MM.1S (cell line): ENCODE measurements around the gene SOWAHB.

ENCODE experiments used
- DNase-seq: peaks from one replicate; pipeline ENCODE4 v3.0.0-alpha.2; 2015
- H2AFZ ChIP-seq: fragments of 300-600 bp; sonication (generic); 2 replicates; pipeline ENCODE4 v1.6.0; 2016; ENCODE audit warnings: antibody characterized with exemption, low read length
- H3F3A ChIP-seq: fragments of 300-600 bp; sonication (generic); 2 replicates; pipeline ENCODE4 v1.6.1; 2016; ENCODE audit warnings: mild to moderate bottlenecking, antibody characterized with exemption, low read length, moderate library complexity, mixed read lengths; ENCODE audit not compliant: insufficient read depth
- H3K27ac ChIP-seq: fragments of 300-600 bp; sonication (generic); 2 replicates; pipeline ENCODE4 v1.5.1; 2016; ENCODE audit warnings: mild to moderate bottlenecking, low read length
- H3K27me3 ChIP-seq: fragments of 300-600 bp; sonication (generic); replicated peaks from 2 replicates; pipeline ENCODE4 v1.6.0; 2016; ENCODE audit warnings: low read length; ENCODE audit not compliant: insufficient read depth
- H3K36me3 ChIP-seq: fragments of 300-600 bp; sonication (generic); replicated peaks from 2 replicates; pipeline ENCODE4 v1.6.1; 2016; ENCODE audit warnings: mild to moderate bottlenecking, low read length, mixed read lengths; ENCODE audit not compliant: insufficient read depth
- H3K4me1 ChIP-seq: fragments of 300-600 bp; sonication (generic); 2 replicates; pipeline ENCODE4 v1.6.1; 2016; ENCODE audit warnings: low read length, mixed read lengths
- H3K4me2 ChIP-seq: fragments of 300-600 bp; sonication (generic); 2 replicates; pipeline ENCODE4 v1.6.0; 2016; ENCODE audit warnings: low read depth, low read length
- H3K4me3 ChIP-seq: fragments of 300-600 bp; sonication (generic); 2 replicates; pipeline ENCODE4 v1.5.1; 2016; ENCODE audit warnings: low read length, mixed read lengths
- H3K79me2 ChIP-seq: fragments of 300-600 bp; sonication (generic); 2 replicates; pipeline ENCODE4 v1.6.1; 2016; ENCODE audit warnings: mixed run types, low read length, mixed read lengths
- H3K9ac ChIP-seq: fragments of 300-600 bp; sonication (generic); 2 replicates; pipeline ENCODE4 v1.6.1; 2016; ENCODE audit warnings: low read length, mixed read lengths
- H3K9me2 ChIP-seq: fragments of 300-600 bp; sonication (generic); replicated peaks from 2 replicates; pipeline ENCODE4 v1.6.1; 2016; ENCODE audit warnings: mild to moderate bottlenecking, low read length, mixed read lengths; ENCODE audit not compliant: insufficient read depth
- H3K9me3 ChIP-seq: fragments of 300-600 bp; sonication (generic); replicated peaks from 2 replicates; pipeline ENCODE4 v1.6.1; 2016; ENCODE audit warnings: mild to moderate bottlenecking, low read length, mixed read lengths; ENCODE audit not compliant: insufficient read depth
- H4K20me1 ChIP-seq: fragments of 300-600 bp; sonication (generic); 2 replicates; pipeline ENCODE4 v1.6.1; 2016; ENCODE audit warnings: mild to moderate bottlenecking, low read length, moderate library complexity, mixed read lengths; ENCODE audit not compliant: insufficient read depth
- CTCF ChIP-seq: fragments of 300-600 bp; sonication (generic); IDR thresholded peaks from 2 replicates; pipeline ENCODE4 v1.5.1; 2016; ENCODE audit warnings: antibody characterized with exemption, low read length, mixed read lengths
- EZH2 ChIP-seq: fragments of 300-600 bp; sonication (generic); optimal IDR thresholded peaks from 2 replicates; pipeline ENCODE3; 2017; ENCODE audit warnings: low read depth, mild to moderate bottlenecking, antibody characterized with exemption, low read length, mixed read lengths
- EZH2phosphoT487 ChIP-seq: fragments of 300-600 bp; sonication (generic); IDR thresholded peaks from 2 replicates; pipeline ENCODE4 v1.6.1; 2018; ENCODE audit warnings: antibody characterized with exemption, low read length

Gene SOWAHB

GRCh38 chr4:76930685-76931084 is 32.7 kb upstream of the SOWAHB start:
- no peak for DNase-seq
- no peak overlapping the region for H2AFZ ChIP-seq
- no peaks in the 10 kb centered on the region for H3F3A ChIP-seq
- no peaks in the 10 kb centered on the region for H3K9me2 ChIP-seq
- no peak overlapping the region for H3K27ac ChIP-seq
- H3K4me1 ChIP-seq = no peaks in the 10 kb centered on the region
- H3K36me3 ChIP-seq = no peaks in the 10 kb centered on the region
- no peaks in the 10 kb centered on the region for H3K9me3 ChIP-seq
- H3K9ac ChIP-seq = no peak overlapping the region
- no peaks in the 10 kb centered on the region for H3K27me3 ChIP-seq
- TF ChIP-seq CTCF = no peak
- TF ChIP-seq EZH2 = no peak
- TF ChIP-seq EZH2phosphoT487 = no peak
- no peak overlapping the region for H3K4me2 ChIP-seq
- no peaks in the 10 kb centered on the region for H4K20me1 ChIP-seq
- no peaks in the 10 kb centered on the region for H3K79me2 ChIP-seq
- no peak overlapping the region for H3K4me3 ChIP-seq

- Histone ChIP-seq H3K79me2 (no peaks in the 10 kb centered on the region), H3K9ac (no peak overlapping the region), H3F3A (no peaks in the 10 kb centered on the region), H3K4me3 (no peak overlapping the region), H3K9me3 (no peaks in the 10 kb centered on the region), H3K27me3 (no peaks in the 10 kb centered on the region), H4K20me1 (no peaks in the 10 kb centered on the region), H3K27ac (no peak overlapping the region), H3K36me3 (no peaks in the 10 kb centered on the region), H3K4me2 (no peak overlapping the region), H2AFZ (no peak overlapping the region), H3K9me2 (no peaks in the 10 kb centered on the region), H3K4me1 (no peaks in the 10 kb centered on the region)
- no peak for DNase-seq
- no peak for TF ChIP-seq CTCF
- TF ChIP-seq EZH2 = no peak
- TF ChIP-seq EZH2phosphoT487 = no peak
Measured at GRCh38 chr4:76926841-76927240, 28.9 kb upstream of the SOWAHB start.

- H4K20me1 ChIP-seq = no peaks in the 10 kb centered on the region
- no peak for DNase-seq
- no peak overlapping the region for H3K9ac ChIP-seq
- H3K9me2 ChIP-seq = no peaks in the 10 kb centered on the region
- no peaks in the 10 kb centered on the region for H3K36me3 ChIP-seq
- TF ChIP-seq CTCF (no peak), EZH2 (no peak), EZH2phosphoT487 (no peak)
- H3K9me3 ChIP-seq = no peaks in the 10 kb centered on the region
- H2AFZ ChIP-seq = no peak overlapping the region
- no peaks in the 10 kb centered on the region for H3K79me2 ChIP-seq
- no peaks in the 10 kb centered on the region for H3F3A ChIP-seq
- no peak overlapping the region for H3K4me2 ChIP-seq
- no peak overlapping the region for H3K27ac ChIP-seq
- no peak overlapping the region for H3K4me3 ChIP-seq
- no peaks in the 10 kb centered on the region for H3K4me1 ChIP-seq
- no peaks in the 10 kb centered on the region for H3K27me3 ChIP-seq
Measured at GRCh38 chr4:76923619-76924357, 25.8 kb upstream of the SOWAHB start.
